ENCODE data around the gene CDHR2. TPM values are rescaled to one million over a fixed set of nuclear protein-coding genes. Genes with fewer than 3 reads are reported as not detected.

The CDHR2 gene
- total RNA-seq, 2 donors from 2014 or later, result 0.37 to 0.89 TPM

DNA sequence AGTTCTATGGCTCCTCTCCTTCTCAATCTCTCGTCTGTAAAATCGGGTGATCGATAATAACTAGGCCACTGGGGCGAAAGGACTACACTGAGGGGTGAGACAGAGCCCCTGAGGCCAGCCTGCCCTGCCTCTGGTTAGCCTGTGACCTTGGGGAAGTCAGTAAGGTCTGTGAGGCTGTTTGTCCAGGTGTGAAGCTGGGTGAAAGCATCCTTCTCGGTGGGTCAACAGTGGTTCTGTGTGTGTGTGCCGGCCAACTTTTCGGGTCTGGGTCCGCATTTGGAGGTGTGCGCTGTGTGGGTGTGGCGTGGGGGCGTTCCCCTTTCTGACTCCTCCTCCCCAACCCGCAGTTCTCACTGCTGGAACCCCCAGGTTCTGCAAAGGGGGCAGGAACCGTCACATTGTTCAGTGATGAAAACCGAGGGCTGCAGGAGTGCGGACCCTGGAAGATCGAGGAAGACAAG is 7.0 kb upstream of the CDHR2 start:
- no peaks in the 10 kb centered on the region for H3K9me3 ChIP-seq (ENCODE audit: control insufficient read depth, low read length)
- TF ChIP-seq CTCF (conservative IDR thresholded peaks at IDR 0.05), result no peak
- peaks cover 2% of the 10 kb centered on the region for H3K36me3 ChIP-seq (ENCODE audit: control insufficient read depth, insufficient read depth, low read length)
- peaks cover 12% of the 10 kb centered on the region for H3K4me1 ChIP-seq (ENCODE audit: control insufficient read depth, insufficient read depth, low read length)
- no peaks in the 10 kb centered on the region for H3K27me3 ChIP-seq (ENCODE audit: control insufficient read depth, insufficient read depth, low read length, poor library complexity, severe bottlenecking)
- peaks cover 35% of the 10 kb centered on the region for H3K4me1 Mint-ChIP-seq
- no peaks in the 10 kb centered on the region for H3K36me3 Mint-ChIP-seq (ENCODE audit: low read depth)
- DNase-seq, result peak; percentile 80
- H3K4me3 Mint-ChIP-seq, result peak overlapping the region; percentile 74
- H3K9ac ChIP-seq (ENCODE audit: extremely low read depth, low read length, poor library complexity, severe bottlenecking), result peak overlapping the region; percentile 57
- H3K9me3 Mint-ChIP-seq, result no peaks in the 10 kb centered on the region
- 39 to 64% methylated on average over 7 to 16 of the region's 16 CpGs for WGBS, 2 experiments (ENCODE audit: insufficient coverage in 1 of 2, insufficient read length in 1 of 2)
- no peaks in the 10 kb centered on the region for H3K27me3 Mint-ChIP-seq (ENCODE audit: insufficient read depth)
- H3K27ac ChIP-seq (ENCODE audit: low read depth, low read length), result no peak overlapping the region
- H3K4me3 ChIP-seq (ENCODE audit: low read length), result peak overlapping the region; percentile 83
- peak overlapping the region; percentile 93 for H3K27ac Mint-ChIP-seq

DNA sequence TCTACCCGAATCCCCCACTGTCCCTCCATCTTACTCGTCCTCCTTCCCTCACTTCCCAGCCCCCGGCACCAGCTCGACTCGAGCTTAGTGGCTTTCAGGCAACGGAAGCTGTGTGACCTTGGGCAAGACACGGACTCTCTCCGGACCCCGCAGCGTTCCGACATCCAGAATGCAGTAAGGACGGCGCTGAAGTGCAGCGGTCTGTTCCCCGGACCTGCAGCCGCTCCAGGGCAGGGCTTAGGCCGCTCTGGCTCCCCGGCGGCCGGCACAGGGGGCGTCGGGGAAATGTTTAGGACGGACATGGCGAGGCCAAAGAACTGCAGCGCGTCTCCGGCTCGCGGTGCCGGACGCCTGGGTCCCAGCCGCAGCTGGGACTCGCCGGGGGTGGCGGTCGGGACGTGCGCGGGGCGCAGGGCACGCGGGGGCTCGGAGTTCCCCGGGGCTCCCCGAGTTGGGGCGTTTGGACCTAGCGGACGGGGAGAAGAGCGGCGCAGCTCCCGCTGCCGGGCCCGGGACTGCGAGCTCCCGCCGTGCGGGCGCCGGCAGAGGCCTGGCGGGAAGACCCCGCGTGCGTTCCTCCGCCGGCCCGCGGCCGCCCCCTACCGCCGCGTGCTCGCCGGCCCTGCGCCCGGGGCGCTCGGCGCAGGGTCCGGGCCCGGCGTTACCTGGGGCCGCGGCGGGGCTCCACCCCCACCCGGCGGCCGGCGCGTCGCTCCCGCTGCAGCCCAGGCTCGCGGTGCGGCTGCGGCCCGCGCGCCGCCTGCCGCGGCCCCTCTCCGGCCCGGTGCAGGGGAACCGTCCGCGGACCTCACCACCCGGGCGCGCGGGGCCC is 6.3 kb upstream of the CDHR2 start:
- peak; percentile 82 for DNase-seq
- H3K9me3 ChIP-seq (ENCODE audit: control insufficient read depth, low read length), result no peaks in the 10 kb centered on the region
- no peaks in the 10 kb centered on the region for H3K27me3 ChIP-seq (ENCODE audit: control insufficient read depth, insufficient read depth, low read length, poor library complexity, severe bottlenecking)
- Mint-ChIP-seq H3K27me3 (ENCODE audit: insufficient read depth) (no peaks in the 10 kb centered on the region), H3K36me3 (ENCODE audit: low read depth) (no peaks in the 10 kb centered on the region), H3K4me1 (peaks cover 35% of the 10 kb centered on the region), H3K9me3 (no peaks in the 10 kb centered on the region), H3K4me3 (peak overlapping the region; percentile 74), H3K27ac (peak overlapping the region; percentile 93)
- peaks cover 12% of the 10 kb centered on the region for H3K4me1 ChIP-seq (ENCODE audit: control insufficient read depth, insufficient read depth, low read length)
- TF ChIP-seq CTCF (conservative IDR thresholded peaks at IDR 0.05), result peak; percentile 46
- H3K27ac ChIP-seq (ENCODE audit: low read depth, low read length), result no peak overlapping the region
- H3K36me3 ChIP-seq (ENCODE audit: control insufficient read depth, insufficient read depth, low read length), result peaks cover 2% of the 10 kb centered on the region
- 1 to 2% methylated on average over 40 to 110 of the region's 110 CpGs for WGBS, 2 experiments (ENCODE audit: insufficient coverage in 1 of 2, insufficient read length in 1 of 2)
- H3K9ac ChIP-seq (ENCODE audit: extremely low read depth, low read length, poor library complexity, severe bottlenecking), result peak overlapping the region; percentile 57
- peak overlapping the region; percentile 88 for H3K4me3 ChIP-seq (ENCODE audit: low read length)

- no peaks in the 10 kb centered on the region for H3K27me3 ChIP-seq (ENCODE audit: control insufficient read depth, insufficient read depth, low read length, poor library complexity, severe bottlenecking)
- DNase-seq, result peak; percentile 90
- no peak for TF ChIP-seq CTCF (conservative IDR thresholded peaks at IDR 0.05)
- H3K9me3 Mint-ChIP-seq, result no peaks in the 10 kb centered on the region
- H3K4me1 Mint-ChIP-seq, result peaks cover 33% of the 10 kb centered on the region
- peak overlapping the region; percentile 23 for H3K9ac ChIP-seq (ENCODE audit: extremely low read depth, low read length, poor library complexity, severe bottlenecking)
- H3K4me3 ChIP-seq (ENCODE audit: low read length), result peak overlapping the region; percentile 88
- no peaks in the 10 kb centered on the region for H3K9me3 ChIP-seq (ENCODE audit: control insufficient read depth, low read length)
- no peaks in the 10 kb centered on the region for H3K36me3 Mint-ChIP-seq (ENCODE audit: low read depth)
- H3K4me1 ChIP-seq (ENCODE audit: control insufficient read depth, insufficient read depth, low read length), result peaks cover 12% of the 10 kb centered on the region
- H3K4me3 Mint-ChIP-seq, result peak overlapping the region; percentile 74
- 1 to 4% methylated on average over 20 to 63 of the region's 63 CpGs for WGBS, 2 experiments (ENCODE audit: insufficient coverage in 1 of 2, insufficient read length in 1 of 2)
- H3K27ac ChIP-seq (ENCODE audit: low read depth, low read length), result no peak overlapping the region
- H3K27ac Mint-ChIP-seq, result peak overlapping the region; percentile 95
- H3K36me3 ChIP-seq (ENCODE audit: control insufficient read depth, insufficient read depth, low read length), result peaks cover 2% of the 10 kb centered on the region
- no peaks in the 10 kb centered on the region for H3K27me3 Mint-ChIP-seq (ENCODE audit: insufficient read depth)
Observed at GRCh38 chr5:176543428-176544182, 5.5 kb upstream of the CDHR2 start.

All from endodermal cell (in vitro differentiated cells).